ENCODE data around the gene FCHSD1. TPM values are rescaled to one million over a fixed set of nuclear protein-coding genes. Genes with fewer than 3 reads are reported as not detected.
"Not testable (repeated sequence)": the region's sequence is repeated elsewhere in the genome, so short reads cannot be mapped to it uniquely, and the experiment has no call there.

The FCHSD1 gene
- total RNA-seq, 1 donor = 41.1 TPM

GRCh38 chr5:141618030-141618803 lies 33.0 kb downstream of the FCHSD1 start:
- H3K27me3 ChIP-seq (ENCODE audit: insufficient read depth, low read length) = no peaks in the 10 kb centered on the region
- H3K4me3 ChIP-seq (ENCODE audit: low read length) = peak overlapping the region; percentile 93
- no peaks in the 10 kb centered on the region for H3K9me3 ChIP-seq (ENCODE audit: low read depth, low read length)
- peaks cover 64% of the 10 kb centered on the region for H3K4me1 ChIP-seq (ENCODE audit: insufficient read depth, low read length)

GRCh38 chr5:141617682-141618029 lies 33.6 kb downstream of the FCHSD1 start:
- peak overlapping the region; percentile 93 for H3K4me3 ChIP-seq (ENCODE audit: low read length)
- no peaks in the 10 kb centered on the region for H3K27me3 ChIP-seq (ENCODE audit: insufficient read depth, low read length)
- peaks cover 64% of the 10 kb centered on the region for H3K4me1 ChIP-seq (ENCODE audit: insufficient read depth, low read length)
- no peaks in the 10 kb centered on the region for H3K9me3 ChIP-seq (ENCODE audit: low read depth, low read length)

- Histone ChIP-seq H3K9me3 (ENCODE audit: low read depth, low read length) (no peaks in the 10 kb centered on the region), H3K4me3 (ENCODE audit: low read length) (peak overlapping the region; percentile 93), H3K27me3 (ENCODE audit: insufficient read depth, low read length) (no peaks in the 10 kb centered on the region), H3K4me1 (ENCODE audit: insufficient read depth, low read length) (peaks cover 64% of the 10 kb centered on the region)
These were observed 34.1 kb downstream of the FCHSD1 start for GRCh38 chr5:141617128-141617527.

GRCh38 chr5:141615991-141616720 lies 35.1 kb downstream of the FCHSD1 start:
- H3K4me1 ChIP-seq (ENCODE audit: insufficient read depth, low read length) = peaks cover 69% of the 10 kb centered on the region
- peak overlapping the region; percentile 93 for H3K4me3 ChIP-seq (ENCODE audit: low read length)
- no peaks in the 10 kb centered on the region for H3K9me3 ChIP-seq (ENCODE audit: low read depth, low read length)
- no peaks in the 10 kb centered on the region for H3K27me3 ChIP-seq (ENCODE audit: insufficient read depth, low read length)

- Histone ChIP-seq H3K9me3 (ENCODE audit: low read depth, low read length) (no peaks in the 10 kb centered on the region), H3K4me1 (ENCODE audit: insufficient read depth, low read length) (peaks cover 92% of the 10 kb centered on the region), H3K4me3 (ENCODE audit: low read length) (no peak overlapping the region), H3K27me3 (ENCODE audit: insufficient read depth, low read length) (no peaks in the 10 kb centered on the region)
These were observed 37.9 kb downstream of the FCHSD1 start for GRCh38 chr5:141613344-141613743.

GRCh38 chr5:141611289-141611688 lies 39.9 kb downstream of the FCHSD1 start:
- H3K27me3 ChIP-seq (ENCODE audit: insufficient read depth, low read length) = no peaks in the 10 kb centered on the region
- no peaks in the 10 kb centered on the region for H3K9me3 ChIP-seq (ENCODE audit: low read depth, low read length)
- no peak overlapping the region for H3K4me3 ChIP-seq (ENCODE audit: low read length)
- H3K4me1 ChIP-seq (ENCODE audit: insufficient read depth, low read length) = peaks cover 92% of the 10 kb centered on the region

GRCh38 chr5:141609921-141610320 lies 41.3 kb downstream of the FCHSD1 start:
- H3K27me3 ChIP-seq (ENCODE audit: insufficient read depth, low read length) = not testable (repeated sequence)
- H3K4me1 ChIP-seq (ENCODE audit: insufficient read depth, low read length) = peaks cover 90% of the 10 kb centered on the region

DNA sequence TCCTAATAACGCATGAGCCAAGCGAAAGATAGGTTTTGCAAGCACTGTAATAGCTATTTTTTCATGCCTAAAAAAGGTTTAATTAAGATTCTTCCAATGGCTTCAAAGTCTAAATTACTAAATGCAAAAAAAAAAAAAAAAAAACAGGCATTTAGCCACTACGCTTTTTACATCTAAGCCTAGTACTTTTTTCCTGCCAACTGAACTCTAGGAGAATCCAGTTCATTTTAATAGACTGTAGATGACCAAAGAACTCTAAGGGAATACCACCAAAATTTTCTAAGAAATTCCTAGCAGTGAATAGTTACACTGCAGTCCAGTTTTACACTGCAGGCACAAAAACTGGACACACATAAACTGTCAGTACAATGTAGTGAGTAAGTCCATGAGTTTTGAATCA lies 42.2 kb downstream of the FCHSD1 start:
- no peaks in the 10 kb centered on the region for H3K9me3 ChIP-seq (ENCODE audit: low read depth, low read length)
- H3K4me3 ChIP-seq (ENCODE audit: low read length) = no peak overlapping the region
- no peaks in the 10 kb centered on the region for H3K27me3 ChIP-seq (ENCODE audit: insufficient read depth, low read length)
- peaks cover 92% of the 10 kb centered on the region for H3K4me1 ChIP-seq (ENCODE audit: insufficient read depth, low read length)

More at GRCh38 chr5:141609921-141610320, 41.3 kb downstream of the FCHSD1 start:
- not testable (repeated sequence) for H3K9me3 ChIP-seq (ENCODE audit: low read depth, low read length); H3K4me3 ChIP-seq (ENCODE audit: low read length)

DNA sequence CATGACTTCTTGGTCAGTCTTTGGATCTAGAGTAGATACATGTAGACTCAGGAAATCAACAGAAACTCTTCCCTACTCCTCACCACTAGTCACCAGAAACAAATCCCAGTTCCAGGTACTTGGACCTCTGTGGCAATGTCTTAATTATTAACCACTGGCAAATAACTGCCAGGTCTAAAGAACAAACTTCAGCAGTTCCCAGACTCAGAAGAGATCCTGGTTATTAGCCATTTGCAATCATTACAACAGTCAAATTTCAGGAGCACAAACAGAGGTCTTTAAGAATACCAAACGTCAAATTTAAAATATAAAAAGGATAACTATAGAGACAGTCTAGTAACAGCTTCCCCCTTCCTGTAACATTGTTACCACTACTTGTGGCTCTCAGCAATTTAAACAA lies 42.7 kb downstream of the FCHSD1 start:
- no peak overlapping the region for H3K4me3 ChIP-seq (ENCODE audit: low read length)
- no peaks in the 10 kb centered on the region for H3K9me3 ChIP-seq (ENCODE audit: low read depth, low read length)
- peaks cover 92% of the 10 kb centered on the region for H3K4me1 ChIP-seq (ENCODE audit: insufficient read depth, low read length)
- no peaks in the 10 kb centered on the region for H3K27me3 ChIP-seq (ENCODE audit: insufficient read depth, low read length)

- Histone ChIP-seq H3K9me3 (ENCODE audit: low read depth, low read length) (no peaks in the 10 kb centered on the region), H3K4me3 (ENCODE audit: low read length) (no peak overlapping the region), H3K27me3 (ENCODE audit: insufficient read depth, low read length) (no peaks in the 10 kb centered on the region), H3K4me1 (ENCODE audit: insufficient read depth, low read length) (peaks cover 93% of the 10 kb centered on the region)
These were observed 43.2 kb downstream of the FCHSD1 start for GRCh38 chr5:141608046-141608445.

DNA sequence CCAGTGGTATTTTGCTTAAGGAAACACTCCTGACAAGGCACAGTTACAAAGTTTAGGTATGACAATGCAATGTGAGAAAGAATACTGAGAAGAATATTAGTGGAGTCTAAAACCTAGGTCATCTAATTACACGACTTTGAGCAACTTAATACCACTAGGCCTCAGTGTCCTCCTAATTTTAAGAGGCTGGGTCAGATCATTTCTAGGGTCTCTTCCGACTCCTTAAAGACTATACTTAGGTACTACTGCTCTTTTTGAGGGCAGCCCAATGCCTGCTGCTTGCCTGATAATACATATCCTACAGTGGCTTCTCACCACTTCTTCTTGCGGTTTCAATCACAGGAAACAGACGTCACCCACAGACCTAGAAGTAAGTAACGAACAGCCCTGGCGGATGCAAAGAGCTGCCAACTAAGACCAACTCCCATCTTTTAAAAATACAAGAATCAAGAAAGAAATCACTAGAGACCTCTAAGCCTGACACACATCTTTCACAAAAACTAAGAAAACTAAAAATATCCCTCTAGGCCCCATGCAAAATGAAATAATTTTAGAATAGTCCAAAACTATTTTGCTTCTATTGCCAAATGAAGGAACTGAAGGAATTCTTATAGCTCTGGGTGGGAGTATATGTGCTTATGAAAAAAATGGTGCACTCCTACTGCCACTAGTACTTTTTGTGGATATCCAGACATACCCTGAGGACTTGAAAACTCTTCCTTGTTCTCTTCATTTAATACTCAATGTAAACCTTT lies 45.5 kb downstream of the FCHSD1 start:
- H3K4me3 ChIP-seq (ENCODE audit: low read length) = no peak overlapping the region
- peaks cover 93% of the 10 kb centered on the region for H3K4me1 ChIP-seq (ENCODE audit: insufficient read depth, low read length)
- no peaks in the 10 kb centered on the region for H3K27me3 ChIP-seq (ENCODE audit: insufficient read depth, low read length)
- H3K9me3 ChIP-seq (ENCODE audit: low read depth, low read length) = no peaks in the 10 kb centered on the region

DNA sequence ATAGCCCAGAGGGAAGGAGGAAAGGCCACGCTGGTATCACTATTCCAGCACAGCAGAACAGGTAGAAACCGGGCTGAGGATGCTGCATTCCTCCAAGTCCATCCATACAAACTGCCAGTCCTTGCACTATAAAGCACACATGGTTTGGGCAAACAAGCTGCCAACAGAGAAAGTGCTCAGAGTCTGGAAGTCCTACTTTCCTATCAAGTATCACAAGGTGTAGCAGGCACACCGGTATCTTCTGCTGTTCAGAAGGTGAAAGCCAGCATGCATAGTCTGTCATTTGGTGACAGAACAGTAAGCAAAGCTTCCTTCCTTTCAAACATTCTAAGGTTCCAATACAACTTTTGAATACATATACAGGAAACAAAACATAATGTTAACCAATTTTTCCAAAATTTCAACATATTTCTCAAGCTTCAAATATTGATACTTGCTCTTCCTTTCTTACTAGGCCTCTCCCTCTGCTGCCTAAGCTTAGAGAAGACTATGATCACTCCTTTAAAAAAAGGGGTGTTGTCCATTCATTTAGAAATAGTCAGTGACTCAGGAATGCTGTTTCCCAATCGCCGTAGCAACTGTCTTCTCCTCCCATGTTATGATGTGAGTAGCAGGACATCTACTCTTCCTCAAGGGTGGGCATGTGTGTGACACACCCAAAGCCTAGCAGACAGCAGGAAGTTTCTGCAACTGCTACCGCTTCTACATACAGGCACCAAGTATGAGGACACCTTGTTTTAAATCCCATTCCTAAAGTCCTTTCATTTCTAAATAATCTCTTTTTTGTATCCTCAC lies 47.1 kb downstream of the FCHSD1 start:
- H3K27me3 ChIP-seq (ENCODE audit: insufficient read depth, low read length) = no peaks in the 10 kb centered on the region
- peak overlapping the region; percentile 10 for H3K4me3 ChIP-seq (ENCODE audit: low read length)
- no peaks in the 10 kb centered on the region for H3K9me3 ChIP-seq (ENCODE audit: low read depth, low read length)
- H3K4me1 ChIP-seq (ENCODE audit: insufficient read depth, low read length) = peaks cover 94% of the 10 kb centered on the region

DNA sequence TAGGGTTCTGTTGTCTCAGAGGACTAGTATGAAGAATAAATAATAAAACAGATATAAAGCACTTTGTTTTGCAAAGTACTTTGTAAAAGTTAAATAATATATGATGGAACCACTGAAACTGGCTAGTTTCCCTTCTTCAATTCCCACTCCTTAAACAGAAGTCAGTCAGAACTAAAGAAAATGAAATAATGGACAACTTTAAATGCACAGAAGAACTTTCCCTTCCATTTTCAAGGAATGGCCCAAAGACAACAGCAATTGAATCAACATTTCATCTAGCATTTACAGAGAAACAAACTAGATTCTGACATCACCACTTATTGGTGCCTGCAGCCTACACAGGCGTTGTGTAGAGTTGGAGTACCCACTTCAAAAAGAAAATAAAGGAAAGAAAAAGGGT lies 48.6 kb downstream of the FCHSD1 start:
- no peaks in the 10 kb centered on the region for H3K27me3 ChIP-seq (ENCODE audit: insufficient read depth, low read length)
- H3K4me1 ChIP-seq (ENCODE audit: insufficient read depth, low read length) = peaks cover 92% of the 10 kb centered on the region
- H3K4me3 ChIP-seq (ENCODE audit: low read length) = no peak overlapping the region
- H3K9me3 ChIP-seq (ENCODE audit: low read depth, low read length) = no peaks in the 10 kb centered on the region

GRCh38 chr5:141598391-141599345 lies 52.5 kb downstream of the FCHSD1 start:
- no peaks in the 10 kb centered on the region for H3K9me3 ChIP-seq (ENCODE audit: low read depth, low read length)
- no peaks in the 10 kb centered on the region for H3K27me3 ChIP-seq (ENCODE audit: insufficient read depth, low read length)
- H3K4me3 ChIP-seq (ENCODE audit: low read length) = no peak overlapping the region
- H3K4me1 ChIP-seq (ENCODE audit: insufficient read depth, low read length) = peaks cover 86% of the 10 kb centered on the region

Measured in mononuclear cell (primary cell).